H54 (cell line): Measurements from ENCODE around the gene ABHD14A.
A peak's percentile ranks its signal among the peaks of the same experiment; 100 is the strongest.

ENCODE experiments used
- DNase-seq: peaks from one replicate; pipeline ENCODE4 v3.0.0; 2011; ENCODE audit warnings: low spot score, mixed read lengths; ENCODE audit not compliant: insufficient read length
- FAIRE-seq: peaks from 3 replicates; lab custom pipeline; 2011; peaks lifted over from hg19 to GRCh38; lab: Jason Lieb, UNC
- POLR2A ChIP-seq: IDR thresholded peaks from 2 replicates; pipeline ENCODE4 v1.6.1; 2011; ENCODE audit warnings: low read depth, mild to moderate bottlenecking, low read length

The ABHD14A gene

DNA sequence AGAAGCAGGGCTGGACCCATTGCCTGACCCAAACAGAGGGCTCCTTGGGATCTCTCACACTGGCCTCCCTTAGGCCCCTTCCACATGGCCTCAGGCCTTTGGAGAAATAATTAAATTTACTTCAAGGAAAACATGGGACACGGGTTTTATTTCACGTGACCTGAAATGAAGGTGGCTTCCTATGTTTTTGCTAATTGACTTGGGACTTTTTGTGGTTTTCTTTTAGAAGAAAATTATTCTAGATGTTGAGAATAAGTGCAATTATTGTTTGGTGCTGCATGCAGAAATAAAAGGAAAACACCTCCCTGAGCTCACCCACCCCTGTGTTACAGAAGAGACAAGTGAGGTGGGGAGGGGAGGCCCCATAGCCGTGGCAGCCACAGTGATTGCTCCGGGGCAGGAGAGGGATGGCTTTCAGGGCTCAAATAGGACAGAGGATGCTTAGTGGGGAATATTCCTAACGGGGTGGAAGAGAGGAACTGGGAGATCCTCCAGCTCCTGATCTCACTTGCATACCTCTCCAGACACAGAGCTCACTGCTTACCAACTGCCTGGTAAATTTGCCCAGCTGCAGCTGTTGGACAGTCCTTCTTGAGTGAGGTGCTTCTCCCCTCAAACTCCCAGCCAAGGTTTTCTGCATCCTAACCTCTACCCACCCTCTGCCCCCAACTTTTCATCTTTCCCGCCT, 50.0 kb downstream of the ABHD14A start:
- DNase-seq (no peak), FAIRE-seq (no peak)
- TF ChIP-seq POLR2A: no peak

DNA sequence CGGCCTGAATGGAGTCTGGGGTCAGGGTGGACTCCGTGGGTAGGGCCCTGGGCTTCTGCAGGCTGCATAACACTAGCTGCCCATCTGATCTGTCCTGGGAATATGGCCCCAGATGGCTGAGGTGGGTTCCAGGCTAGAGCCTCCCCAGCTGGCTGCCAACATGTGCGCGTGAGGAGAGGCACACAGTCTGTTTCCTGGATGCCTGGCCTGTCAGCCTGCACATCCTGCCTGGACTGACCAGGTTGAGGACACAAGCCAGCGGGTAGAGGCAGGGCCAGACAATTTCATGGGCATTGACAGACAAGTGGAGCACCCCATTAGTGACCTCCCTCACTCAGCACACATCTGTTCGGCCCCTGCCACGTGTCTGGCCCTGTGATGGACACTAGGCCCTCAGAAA, 50.6 kb downstream of the ABHD14A start:
- no peak for TF ChIP-seq POLR2A
- FAIRE-seq (no peak), DNase-seq (no peak)

DNA sequence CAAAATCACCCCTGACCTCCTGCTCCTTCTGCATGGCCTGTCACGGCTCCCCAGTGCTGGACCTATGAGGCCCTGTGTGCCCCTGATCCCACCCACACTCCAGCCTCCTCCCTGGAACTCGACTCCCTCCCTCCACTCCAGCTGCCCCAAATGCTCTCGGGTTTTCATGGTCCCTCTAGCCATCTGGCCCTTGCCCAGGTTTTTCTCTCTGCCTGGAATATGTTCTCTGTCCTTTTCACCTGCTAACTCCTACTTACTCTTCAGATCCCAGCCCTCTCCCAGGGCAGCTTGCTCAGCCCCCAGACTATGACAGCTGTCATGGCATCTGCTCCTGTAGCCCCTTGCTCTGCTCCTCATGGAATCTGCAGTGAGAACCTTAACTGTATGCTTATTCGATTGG, 51.2 kb downstream of the ABHD14A start:
- FAIRE-seq: no peak
- DNase-seq: no peak
- no peak for TF ChIP-seq POLR2A

DNA sequence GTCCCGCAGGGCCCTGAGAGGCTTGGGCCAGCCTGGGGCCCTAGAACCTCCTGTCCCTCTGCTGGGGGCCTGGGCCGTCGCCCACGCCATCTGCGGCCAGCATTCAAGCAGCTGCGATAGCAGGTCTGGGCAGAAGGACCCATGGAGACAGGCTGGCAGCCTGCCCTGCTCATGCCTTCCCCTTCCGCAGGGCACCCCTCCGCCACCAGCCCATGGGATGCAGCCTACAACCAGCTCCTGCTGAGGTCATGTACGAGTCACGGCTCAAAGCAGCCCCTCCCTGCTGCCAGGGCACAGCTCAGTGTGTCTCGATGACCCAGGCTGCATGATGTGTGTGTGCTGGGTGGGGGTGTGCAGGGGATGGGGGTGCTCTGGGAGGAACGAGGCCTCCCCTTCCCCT, 53.7 kb downstream of the ABHD14A start:
- no peak for TF ChIP-seq POLR2A
- no peak for FAIRE-seq
- DNase-seq: peak; percentile 59

DNA sequence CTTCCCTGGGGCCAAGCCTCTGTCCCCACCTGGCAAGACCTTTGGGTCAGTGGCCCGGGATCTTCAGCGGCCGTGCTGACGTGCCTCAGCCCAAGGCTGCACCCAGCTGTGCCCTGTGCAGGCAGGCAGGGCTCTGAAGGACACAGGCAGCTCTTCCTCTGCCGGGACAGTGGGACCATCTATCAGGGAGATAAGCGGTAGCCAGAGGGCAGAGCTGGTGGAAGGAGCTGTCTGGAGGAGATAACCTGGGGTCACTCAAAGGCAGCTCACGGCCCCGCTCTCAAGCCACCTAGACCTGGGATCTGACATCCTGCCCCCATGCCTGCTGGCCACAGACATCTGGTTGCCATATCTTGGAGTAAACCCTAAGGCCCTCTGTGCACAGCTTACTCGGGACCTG, 54.2 kb downstream of the ABHD14A start:
- FAIRE-seq: no peak

DNA sequence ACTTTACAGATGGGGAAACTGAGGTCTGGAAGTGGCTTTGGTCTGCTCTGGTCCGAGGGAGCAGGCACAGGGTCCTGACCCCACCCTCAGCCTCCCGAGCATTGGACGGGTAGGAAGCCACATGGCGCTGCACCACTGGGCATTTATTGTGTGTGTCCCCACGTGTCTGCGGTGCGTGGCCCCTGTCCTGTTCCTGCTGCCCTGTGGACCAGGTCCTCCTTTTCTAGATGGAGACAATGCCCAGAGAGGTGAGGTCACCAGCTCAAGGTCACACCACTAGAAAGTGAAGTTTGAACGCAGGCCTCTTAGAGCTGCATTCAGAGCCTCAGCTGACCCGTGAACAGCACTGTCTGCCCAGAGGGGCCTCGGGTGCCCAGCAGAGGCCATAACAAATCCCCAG, 54.7 kb downstream of the ABHD14A start:
- DNase-seq (no peak), FAIRE-seq (no peak)
- no peak for TF ChIP-seq POLR2A

More for the DNA sequence above, 54.2 kb downstream of the ABHD14A start:
- TF ChIP-seq POLR2A: no peak
- no peak for DNase-seq
